ENCODE data around the gene C20orf204.

Gene C20orf204

GRCh38 chr20:64056889-64057627 lies 21.1 kb downstream of the C20orf204 start:
- no peak for DNase-seq

GRCh38 chr20:64057628-64058498 lies 21.9 kb downstream of the C20orf204 start:
- peak; percentile 80 for DNase-seq

DNA sequence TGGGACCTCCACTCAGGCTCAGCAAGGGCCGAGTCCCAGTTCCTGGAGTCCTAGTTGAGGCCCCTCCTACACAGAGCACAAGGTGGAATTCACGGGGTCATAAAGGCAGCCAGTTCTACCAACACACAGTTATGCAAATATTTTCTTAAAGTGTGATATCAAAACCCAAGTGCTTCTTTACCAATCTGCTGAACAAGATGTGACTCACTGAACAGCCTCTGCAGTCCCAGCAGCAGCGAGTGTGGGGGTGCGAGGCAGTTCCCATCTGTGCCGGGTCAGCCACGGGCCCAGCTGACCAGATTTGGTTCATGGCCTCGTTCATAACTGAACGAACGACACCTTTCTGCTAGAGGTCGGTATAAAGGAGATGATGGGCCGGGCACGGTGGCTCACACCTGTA lies 22.6 kb downstream of the C20orf204 start:
- DNase-seq = no peak

DNA sequence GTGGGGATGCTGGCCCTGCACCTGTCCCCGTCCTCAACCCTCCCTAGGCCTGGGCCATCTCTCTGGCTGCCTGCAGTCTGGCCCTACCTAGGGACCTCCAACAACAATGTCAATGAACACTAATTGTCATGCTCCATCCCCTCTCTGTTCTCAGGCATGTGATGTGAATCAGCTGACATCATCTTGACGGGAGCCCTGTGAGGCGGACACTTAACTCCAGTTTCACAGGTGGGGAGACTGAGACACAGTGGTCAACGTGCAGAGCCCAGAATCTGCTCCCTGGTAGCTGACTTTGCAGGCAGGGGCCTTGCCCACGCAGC lies 26.3 kb downstream of the C20orf204 start:
- no peak for DNase-seq

- DNase-seq = peak; percentile 97
Measured at GRCh38 chr20:64062596-64063388, 26.8 kb downstream of the C20orf204 start, which contains the start of gene TCEA2. TCEA2 (plus strand) TSS chr20:64063198; CDS start chr20:64063313, 115 bp downstream.

DNA sequence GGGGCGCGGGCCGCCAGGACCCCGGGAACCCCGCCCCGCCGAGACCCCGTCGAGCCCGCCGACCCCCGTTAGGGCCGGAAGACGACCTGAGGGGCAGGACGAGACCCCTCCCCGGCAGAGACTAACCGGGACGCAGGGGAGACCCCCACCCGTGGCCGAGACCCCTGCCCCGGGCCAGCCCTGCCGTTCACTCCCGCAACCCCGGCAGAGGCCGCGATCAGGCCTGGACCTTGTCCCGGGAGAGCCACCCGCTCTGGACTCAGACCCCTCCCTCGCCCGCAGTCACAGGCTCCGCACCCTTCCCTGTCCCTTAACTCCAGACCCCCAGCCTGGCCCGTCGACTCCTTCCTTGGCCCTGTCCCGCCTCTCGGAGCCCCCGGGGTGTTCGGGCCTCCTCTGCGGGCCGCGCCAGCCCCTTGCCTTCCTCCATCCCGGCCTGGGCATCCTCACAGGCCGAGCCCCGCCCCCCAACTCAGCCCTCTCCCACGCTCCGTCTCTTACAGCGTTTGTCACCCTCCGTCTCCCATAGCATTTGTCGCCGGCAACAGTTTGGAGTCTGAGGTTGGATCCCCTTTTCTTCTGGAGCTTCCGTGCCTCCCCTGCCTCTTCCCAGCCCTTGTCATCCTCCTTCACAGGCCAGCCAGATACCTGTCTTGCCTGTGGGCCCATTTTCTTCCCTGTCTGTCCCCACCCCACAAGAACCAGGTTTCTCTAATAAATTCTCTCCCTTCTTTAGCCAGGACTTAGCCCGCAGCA lies 27.6 kb downstream of the C20orf204 start:
- DNase-seq = no peak

GRCh38 chr20:64064145-64064698 lies 28.2 kb downstream of the C20orf204 start:
- DNase-seq = no peak

- DNase-seq = no peak
Measured at GRCh38 chr20:64065062-64065973, 29.3 kb downstream of the C20orf204 start.

- DNase-seq = no peak
Measured at GRCh38 chr20:64065974-64066343, 30.0 kb downstream of the C20orf204 start.

DNA sequence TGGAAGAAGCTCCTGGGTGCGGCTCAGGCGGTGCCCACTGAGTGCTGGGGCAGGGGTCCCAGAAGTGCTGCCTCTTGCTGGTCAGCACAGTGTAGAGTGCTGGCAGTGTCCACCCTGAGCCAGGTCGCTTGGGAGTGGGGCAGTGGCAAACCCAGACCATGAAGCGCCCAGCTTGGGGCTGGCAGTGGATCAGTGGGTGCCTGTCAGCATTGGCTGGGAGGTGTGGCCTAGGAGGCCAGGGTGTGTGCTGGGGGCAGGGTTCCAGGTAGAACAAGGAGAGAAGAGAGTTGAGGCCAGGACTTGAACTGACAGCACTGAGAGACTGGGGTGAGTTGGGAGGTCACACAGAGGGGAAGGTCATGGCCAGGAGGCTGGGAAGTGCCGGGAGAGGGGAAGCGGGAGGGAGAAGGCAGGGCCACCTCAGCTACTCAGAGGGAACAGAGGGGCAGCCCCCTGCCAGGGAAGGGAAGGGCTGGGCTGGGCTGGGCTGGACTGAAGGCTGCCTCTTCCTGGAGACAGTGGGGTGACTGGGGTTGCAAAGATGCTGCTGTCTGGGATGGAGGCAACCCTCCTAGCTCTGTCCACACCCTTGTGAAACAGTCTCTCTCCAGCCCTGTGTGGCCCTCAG lies 31.1 kb downstream of the C20orf204 start:
- no peak for DNase-seq

DNA sequence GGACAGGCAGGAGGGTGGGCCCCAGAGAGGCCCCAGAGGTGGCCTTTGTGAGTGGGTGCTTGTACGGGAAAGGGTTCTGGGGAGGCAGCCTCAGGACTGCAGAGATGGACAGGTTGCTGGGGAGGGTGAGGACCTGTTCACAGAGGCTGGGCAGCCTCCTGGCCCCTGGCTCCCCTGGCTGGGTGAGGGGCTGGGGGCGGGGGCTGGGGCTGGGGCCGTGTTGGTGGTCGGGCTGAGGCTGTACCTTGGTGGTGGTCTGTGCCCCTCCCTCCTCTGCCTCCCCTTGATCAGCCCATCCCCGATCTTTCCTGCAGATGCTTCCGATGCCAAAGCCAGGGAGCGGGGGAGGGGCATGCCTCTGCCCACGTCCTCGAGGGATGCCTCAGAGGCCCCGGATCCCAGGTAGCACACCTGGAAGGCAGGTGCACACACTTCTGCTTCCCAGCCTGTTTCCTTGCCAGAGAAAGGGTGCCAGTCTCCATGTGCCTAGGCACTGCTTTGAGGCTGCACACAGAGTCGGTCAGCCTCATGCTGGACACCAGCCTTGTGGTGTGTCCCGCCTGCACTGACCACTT lies 31.8 kb downstream of the C20orf204 start:
- DNase-seq = no peak

DNA sequence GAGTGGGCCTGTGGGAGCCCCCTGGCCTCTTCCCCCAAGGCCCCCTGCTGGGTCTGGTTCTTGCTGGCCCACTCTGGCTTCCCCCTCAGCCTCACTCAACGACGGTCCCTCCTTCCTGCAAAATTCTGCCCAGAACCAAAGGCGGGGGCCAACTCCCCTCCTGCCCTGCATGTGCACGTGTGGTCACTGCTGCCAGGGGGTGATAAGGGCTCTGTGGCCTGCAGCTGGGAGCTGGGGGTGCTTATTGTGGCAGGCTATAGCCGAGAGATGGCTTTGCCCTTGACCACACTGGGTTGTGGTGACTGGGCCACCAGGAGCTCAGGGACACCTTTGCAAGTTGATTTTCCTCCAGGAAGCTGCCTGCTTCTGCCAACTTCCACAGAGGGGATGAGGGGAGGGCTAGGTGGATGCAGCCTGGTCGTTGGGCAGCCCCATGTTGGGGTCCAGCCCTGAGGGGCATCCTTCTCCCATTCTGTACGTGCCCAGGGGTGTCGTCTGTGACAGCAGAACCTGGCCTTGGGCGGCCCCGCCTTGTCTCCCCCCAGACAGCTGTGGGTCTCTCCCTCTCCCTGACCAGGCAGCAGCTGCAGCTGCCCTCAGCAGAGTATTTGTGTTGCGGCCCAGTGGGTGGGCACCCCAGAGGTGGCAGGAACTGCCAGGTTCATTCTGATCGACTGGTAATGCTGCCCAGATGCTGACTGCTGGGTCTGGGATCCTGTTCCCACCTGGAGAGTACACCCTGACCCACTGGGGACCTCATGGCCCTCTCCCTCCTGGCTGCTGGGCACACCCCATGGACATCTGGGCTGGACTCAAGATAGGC lies 32.6 kb downstream of the C20orf204 start:
- DNase-seq = no peak

DNA sequence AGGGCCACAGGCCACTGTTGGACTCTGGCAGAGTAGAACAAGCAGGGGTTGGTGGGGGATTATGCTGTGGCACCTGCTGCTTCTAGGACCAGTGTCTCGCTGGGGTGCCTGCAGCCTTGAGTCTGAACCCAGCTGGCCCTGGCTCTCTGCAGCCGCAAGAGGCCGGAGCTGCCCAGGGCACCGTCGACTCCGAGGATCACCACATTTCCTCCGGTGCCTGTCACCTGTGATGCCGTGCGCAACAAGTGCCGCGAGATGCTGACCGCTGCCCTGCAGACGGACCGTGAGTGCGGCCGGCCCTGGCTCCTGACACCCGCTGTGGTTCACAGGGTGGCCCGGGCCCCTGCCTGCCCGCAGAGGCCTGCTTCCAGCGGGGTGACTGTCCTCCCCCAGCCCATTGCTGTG lies 33.2 kb downstream of the C20orf204 start:
- DNase-seq = no peak

- no peak for DNase-seq
Measured at GRCh38 chr20:64069614-64070243, 33.7 kb downstream of the C20orf204 start.

DNA sequence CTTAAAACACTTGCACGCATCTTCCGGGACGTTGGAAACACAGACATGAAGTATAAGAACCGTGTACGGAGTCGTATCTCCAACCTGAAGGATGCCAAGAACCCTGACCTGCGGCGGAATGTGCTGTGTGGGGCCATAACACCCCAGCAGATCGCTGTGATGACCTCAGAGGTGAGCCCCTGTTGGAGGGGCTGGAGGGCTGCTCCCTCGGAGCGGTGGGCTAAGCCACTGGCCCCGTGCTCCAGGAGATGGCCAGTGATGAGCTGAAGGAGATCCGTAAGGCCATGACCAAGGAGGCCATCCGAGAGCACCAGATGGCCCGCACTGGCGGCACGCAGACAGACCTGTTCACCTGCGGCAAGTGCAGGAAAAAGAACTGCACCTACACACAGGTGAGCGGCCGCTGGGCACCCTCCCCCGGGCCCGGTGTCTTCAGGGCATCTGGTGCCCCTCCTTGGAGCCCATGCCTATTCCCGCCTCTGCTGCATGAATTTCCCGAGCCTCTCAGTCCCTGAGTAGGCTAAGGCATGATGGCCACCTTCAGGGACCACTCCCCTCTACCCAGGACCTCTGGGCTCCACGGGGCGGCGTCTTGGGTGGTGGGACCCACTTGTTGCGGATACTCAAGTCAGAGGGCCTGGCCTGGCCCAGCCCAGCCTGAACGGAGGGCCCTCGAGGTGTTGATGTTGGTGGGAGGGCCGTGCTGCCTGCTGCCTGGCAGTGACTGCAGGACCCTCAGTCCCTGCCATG lies 34.4 kb downstream of the C20orf204 start:
- DNase-seq = no peak

DNA sequence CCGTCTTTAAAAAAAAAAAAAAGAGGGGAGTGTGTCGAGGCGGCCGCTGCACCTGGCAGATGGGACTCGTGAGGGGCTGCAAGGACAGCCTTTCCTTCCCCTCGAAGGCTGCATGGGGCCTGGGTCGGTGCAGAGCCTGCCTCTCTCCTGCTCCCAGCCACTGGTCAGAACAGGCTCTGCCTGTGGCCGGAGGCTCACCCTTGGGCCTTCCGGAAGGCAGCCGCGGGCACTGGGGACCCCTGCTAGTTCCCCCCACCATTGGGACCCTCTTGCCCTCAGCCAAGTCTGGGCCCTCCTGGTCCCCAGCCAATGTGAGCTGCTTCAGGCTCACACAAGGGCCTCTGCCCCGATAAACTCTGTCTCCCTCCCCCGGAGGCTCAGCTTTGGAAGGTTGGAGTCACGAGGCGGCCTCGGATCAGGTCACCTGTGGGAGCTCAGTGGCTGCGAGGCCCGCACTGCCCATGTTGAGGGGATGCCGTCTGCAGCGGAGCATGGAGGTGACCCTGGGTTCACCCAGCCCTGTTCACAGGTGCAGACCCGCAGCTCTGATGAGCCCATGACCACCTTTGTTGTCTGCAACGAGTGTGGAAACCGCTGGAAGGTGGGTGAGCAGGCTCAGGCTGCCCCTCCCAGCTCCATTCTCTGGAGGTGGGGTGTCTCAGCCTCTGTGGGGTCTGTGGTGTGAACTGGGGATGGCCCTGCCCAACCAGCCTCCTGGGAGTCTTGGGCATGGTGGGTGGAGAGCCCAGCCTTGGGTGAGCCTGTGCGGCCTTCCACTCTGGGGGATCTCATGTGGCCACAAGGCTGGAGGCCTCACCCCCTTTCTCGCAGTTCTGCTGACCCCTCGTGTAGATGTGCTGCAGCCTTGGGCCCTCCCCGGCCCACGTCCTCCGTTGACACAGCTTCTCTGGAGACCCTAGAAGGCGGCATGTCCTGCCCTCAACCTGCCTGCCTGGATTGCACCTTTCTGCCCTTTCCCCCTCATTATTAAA lies 35.7 kb downstream of the C20orf204 start:
- no peak for DNase-seq
